ENCODE data around the gene WDR93. TPM values are rescaled to one million over a fixed set of nuclear protein-coding genes. Genes with fewer than 3 reads are reported as not detected.
A peak's percentile ranks its signal among the peaks of the same experiment; 100 is the strongest.
"Not testable (repeated sequence)": the region's sequence is repeated elsewhere in the genome, so short reads cannot be mapped to it uniquely, and the experiment has no call there.

Gene WDR93
- total RNA-seq, 1 experiment from 2014 or later = 0.06 TPM

- no peak for DNase-seq (ENCODE audit: low read depth)
Observed at GRCh38 chr15:89769366-89769765, 78.8 kb downstream of the WDR93 start.

- DNase-seq (ENCODE audit: low read depth) = no peak
Observed at GRCh38 chr15:89770041-89770440, 79.4 kb downstream of the WDR93 start.

- no peak for DNase-seq (ENCODE audit: low read depth)
Observed at GRCh38 chr15:89772932-89773583, 82.4 kb downstream of the WDR93 start.

GRCh38 chr15:89774492-89774891 is 83.9 kb downstream of the WDR93 start:
- DNase-seq (ENCODE audit: low read depth) = no peak

DNA sequence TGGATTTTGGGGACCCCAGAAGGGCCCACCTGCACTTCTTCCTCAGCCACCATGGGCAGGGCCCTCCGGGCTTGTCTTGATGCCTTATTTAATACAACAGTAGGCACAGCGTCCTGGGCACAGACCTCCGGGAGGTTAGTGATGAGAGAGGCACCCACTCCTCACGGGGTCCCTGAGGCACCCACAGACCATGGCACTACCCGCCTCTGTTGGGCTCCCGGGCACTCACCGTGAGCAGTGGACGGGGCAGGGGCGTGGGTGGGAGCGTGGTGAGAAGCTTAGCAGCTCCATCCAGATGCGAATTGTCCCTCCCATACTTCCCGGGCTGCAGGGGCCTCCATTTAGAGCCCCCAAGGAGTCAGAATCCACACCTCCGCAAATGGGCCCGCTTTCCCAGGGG is 85.2 kb downstream of the WDR93 start:
- DNase-seq (ENCODE audit: low read depth) = no peak

GRCh38 chr15:89776274-89777072 is 85.9 kb downstream of the WDR93 start, which contains the start of gene MESP2:
TSS of gene MESP2 (plus strand) at chr15:89776332. CDS start at chr15:89776358, 26 bp downstream.
- peak; percentile 76 for DNase-seq (ENCODE audit: low read depth)

DNA sequence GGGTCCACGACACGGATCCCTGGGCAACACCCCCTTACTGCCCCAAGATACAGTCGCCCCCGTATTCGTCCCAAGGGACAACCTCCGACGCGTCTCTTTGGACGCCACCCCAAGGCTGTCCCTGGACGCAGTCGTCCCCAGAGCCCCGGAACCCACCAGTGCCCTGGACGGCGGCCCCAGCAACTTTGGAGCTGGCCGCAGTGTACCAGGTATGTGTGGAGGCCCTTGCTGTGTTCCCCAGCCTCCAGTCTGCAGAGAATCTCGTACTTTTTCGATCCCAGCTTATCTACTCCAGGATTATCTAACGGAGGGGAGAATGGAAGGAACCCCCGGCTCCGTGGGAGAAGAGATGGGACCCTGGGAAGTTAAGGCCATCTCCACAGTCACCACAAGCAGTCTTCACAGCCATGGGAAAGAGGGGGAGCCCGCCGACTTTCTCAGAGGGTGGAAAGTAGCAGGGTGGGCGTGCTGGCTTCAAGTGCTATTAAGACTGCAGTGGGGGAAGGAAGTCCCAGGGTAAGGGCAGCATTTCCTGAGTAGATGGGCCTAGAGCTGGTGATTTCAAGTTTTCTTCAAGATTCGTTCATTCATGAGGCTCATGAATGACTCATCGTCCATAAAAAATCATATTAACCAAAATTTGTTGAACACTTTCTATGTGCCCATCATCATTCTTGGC is 86.6 kb downstream of the WDR93 start:
- DNase-seq (ENCODE audit: low read depth) = no peak

GRCh38 chr15:89777782-89778380 is 87.3 kb downstream of the WDR93 start:
- no peak for DNase-seq (ENCODE audit: low read depth)

DNA sequence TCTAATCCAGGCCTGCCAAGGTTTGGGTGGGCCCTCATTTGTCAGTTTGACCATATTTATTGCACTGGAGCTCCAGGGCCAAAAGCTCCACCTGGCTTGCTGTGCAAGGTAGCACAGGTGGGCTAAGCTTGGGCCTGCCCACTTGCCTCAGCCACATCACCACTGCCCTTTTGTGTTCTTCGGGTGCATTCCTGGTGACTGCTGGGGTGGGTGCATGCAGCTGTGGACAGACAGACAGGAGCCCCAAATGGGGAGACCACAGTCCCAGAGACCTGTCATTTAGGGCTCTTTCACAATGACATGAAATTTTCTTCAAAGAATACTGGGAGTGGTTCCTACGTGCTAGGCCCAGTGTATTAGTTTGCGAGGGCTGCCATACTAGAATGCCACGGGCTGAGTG is 88.2 kb downstream of the WDR93 start:
- no peak for DNase-seq (ENCODE audit: low read depth)

DNA sequence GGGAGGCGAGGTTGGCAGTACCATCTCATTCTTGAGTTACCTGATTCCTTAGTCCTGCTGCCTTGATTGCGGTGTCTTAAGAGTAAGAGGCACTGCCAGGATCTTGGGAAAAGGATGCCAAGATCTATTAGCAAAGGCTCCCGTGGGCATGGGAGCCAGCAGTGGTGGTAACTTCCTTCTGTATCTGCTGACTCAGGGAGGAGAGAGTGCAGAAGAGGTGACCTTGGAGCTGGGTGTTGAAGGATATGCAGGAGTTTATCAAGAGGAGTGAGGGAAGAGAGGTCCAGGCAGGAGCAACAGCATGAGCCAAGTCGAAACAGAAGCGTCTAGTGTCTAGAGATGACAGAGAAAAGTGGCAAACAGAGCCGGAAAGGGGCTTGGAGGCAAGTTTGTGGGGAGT is 90.0 kb downstream of the WDR93 start:
- DNase-seq (ENCODE audit: low read depth) = no peak

DNA sequence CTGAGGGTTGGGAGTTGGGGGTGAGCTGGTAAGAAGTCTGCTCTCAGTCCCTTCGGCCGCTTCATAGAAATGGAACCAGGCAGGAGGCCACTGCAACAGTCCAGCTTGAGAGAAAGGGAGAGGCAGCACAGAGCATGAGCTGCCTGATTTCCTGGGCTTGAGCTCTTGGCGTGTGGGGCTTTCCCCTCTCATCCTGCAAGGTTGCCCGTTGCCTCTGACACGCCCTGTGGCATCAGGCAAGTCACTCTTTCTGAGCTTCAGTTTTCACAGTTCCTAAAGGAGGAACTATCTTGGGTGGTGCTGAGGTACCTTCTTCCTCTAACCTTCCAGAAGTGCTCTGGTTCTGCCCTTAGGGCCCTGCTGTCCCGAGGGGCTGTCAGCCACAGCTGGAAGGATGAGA is 90.4 kb downstream of the WDR93 start:
- DNase-seq (ENCODE audit: low read depth) = peak; percentile 65

GRCh38 chr15:89781891-89782618 is 91.4 kb downstream of the WDR93 start:
- DNase-seq (ENCODE audit: low read depth) = peak; percentile 77

DNA sequence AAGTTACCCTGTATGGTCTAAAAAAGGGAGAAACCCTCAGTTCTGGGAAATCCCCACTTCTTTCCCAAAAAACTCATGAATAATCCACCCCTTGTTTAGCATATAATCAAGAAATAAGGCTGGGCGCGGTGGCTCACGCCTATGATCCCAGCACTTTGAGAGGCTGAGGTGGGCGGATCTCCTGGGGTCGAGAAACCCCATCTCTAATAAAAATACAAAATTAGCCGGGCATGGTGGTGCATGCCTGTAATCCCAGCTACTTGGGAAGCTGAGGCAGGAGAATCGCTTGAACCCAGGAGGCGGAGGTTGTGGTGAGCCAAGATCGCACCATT is 92.0 kb downstream of the WDR93 start:
- not testable (repeated sequence) for DNase-seq (ENCODE audit: low read depth)

- DNase-seq (ENCODE audit: low read depth) = no peak
Observed at GRCh38 chr15:89783111-89783860, 92.7 kb downstream of the WDR93 start.

- no peak for DNase-seq (ENCODE audit: low read depth)
Observed at GRCh38 chr15:89783861-89784685, 93.5 kb downstream of the WDR93 start.

DNA sequence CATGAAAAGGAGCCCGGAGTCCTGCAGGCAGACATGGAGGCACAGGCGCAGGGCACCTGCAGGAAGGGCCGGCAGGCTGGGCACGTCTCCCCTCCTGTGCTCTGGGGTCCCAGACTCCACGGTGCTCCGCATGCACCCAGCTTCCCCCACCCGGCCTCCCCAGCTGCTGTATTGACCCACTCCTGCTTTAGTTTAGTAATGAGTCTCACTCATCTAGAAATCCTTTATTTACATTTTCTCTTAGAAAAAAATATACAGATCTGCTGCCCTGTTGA is 94.0 kb downstream of the WDR93 start:
- DNase-seq (ENCODE audit: low read depth) = no peak

DNA sequence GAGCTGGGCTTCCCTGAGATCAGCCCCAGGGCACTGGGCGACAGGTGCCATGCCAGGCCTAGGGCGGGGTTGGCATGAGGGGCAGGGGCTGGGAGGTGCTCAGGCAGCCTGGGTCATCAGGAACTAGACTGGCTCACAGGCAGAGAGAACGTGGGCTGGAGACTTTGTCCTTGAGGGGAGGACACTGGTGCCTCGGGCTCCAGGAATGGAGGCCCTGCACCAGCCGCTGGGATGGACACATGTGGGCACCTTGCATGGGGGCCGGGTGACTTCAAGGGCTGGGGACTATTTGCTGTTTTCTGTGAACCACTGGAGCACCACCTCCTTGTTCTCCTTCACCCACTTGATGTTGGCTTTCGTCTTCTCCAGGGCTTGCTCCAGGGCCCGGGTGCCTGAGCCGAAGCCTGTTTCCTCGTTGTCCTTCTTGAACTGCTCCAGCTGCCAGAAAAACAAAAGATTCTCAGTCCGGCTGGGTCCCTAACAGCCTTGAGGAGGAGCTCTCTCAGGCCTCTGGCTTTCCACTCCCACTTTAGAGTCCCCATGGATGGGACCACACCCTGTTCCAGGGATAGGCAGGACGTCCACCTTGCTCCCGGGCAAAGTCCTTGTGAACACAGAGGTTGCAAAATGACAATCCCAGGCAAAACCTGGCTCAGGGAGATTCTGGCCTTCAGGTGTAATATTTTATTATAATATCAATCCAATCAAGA is 94.6 kb downstream of the WDR93 start:
- DNase-seq (ENCODE audit: low read depth) = no peak

DNA sequence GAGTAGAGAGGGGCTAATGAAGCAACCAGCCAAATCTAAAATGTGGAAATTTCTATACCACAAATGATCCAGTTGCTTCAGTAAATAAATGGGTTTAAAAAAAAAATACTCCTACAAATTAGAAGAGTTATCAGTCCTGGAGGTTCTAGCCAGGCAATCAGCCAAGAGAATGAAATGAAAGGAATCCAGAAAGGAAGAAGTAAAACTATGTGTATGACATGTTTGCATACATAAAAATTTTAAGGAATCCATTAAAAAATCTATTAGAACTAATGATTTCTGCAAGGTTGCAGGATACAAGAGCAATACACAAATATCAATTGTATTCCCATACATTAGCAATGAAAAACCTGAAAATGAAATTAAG is 95.1 kb downstream of the WDR93 start:
- DNase-seq (ENCODE audit: low read depth) = no peak

DNA sequence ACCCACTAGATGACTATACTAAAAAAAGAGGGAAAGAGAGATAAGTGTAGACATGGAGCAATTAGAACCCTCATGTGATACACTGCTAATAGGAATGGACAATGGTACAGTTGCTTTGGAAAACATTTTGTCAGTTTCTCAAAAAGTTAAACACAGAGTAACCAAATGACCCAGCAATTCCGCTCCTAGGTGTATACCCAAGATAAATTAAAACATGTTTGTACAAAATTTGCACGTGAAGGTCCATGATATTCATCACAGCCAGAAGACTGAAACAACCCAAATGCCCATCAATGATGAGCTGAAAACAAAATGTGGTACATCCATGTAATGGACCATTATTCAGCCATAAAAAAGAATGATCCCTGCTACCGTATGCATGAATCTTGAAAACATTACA is 97.3 kb downstream of the WDR93 start:
- no peak for DNase-seq (ENCODE audit: low read depth)

DNA sequence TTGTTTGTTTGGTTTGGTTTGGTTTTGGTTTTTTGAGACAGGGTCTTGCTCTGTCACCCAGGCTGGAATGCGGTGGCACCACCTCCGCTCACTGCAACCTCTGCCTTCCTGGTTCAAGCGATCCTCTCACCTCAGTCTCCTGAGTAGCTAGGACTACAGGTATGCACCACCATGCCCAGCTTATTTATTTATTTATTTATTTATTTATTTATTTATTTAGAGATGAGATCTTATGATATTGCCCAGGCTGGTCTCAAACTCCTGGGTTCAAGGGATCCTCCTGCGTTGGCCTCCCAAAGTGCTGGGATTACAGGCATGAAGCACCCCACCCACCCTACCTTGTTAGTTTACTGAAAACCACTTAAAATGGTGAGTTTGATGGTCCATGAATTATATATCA is 98.0 kb downstream of the WDR93 start:
- DNase-seq (ENCODE audit: low read depth) = not testable (repeated sequence)
